Right lobe of liver (tissue), 6 donors: Measurements from ENCODE around the gene CMKLR1. TPM values are rescaled to one million over a fixed set of nuclear protein-coding genes. Genes with fewer than 3 reads are reported as not detected.
A peak's percentile ranks its signal among the peaks of the same experiment; 100 is the strongest.

ENCODE experiments used
- ATAC-seq, 4 donors: fragments of 200-7000 bp; cut with Tn5 transposase; one replicate each; pipeline ENCODE4 v1.9.1; 2020; ENCODE audit warnings: mild to moderate bottlenecking in 4 of 4, moderate library complexity in 4 of 4
- DNase-seq, 3 donors: peaks; one replicate each; pipeline ENCODE4 v3.0.0-alpha.2; 2020
- H3K27ac ChIP-seq, 3 donors: fragments of 200-600 bp; one replicate each; pipeline ENCODE4 v1.8.0; 2022
- H3K27me3 ChIP-seq, 2 donors: fragments of 200-600 bp; one replicate each; pipeline ENCODE4 v1.8.0; 2022
- H3K36me3 ChIP-seq, 4 donors: fragments of 200-600 bp; sonication (generic) in 1 of 4; one replicate each; pipeline versions ENCODE4 v1.5.1 to v1.8.0; 2017 to 2022; ENCODE audit warnings: control low read depth in 1 of 4
- H3K4me1 ChIP-seq, 4 donors: fragments of 200-600 bp; sonication (generic) in 1 of 4; one replicate each; pipeline versions ENCODE4 v1.5.1 to v1.8.0; 2017 to 2022; ENCODE audit warnings: control low read depth in 1 of 4
- H3K4me3 ChIP-seq, 3 donors: fragments of 200-600 bp; one replicate each; pipeline ENCODE4 v1.8.0; 2022
- H3K9me3 ChIP-seq, 4 donors: fragments of 200-600 bp; sonication (generic) in 1 of 4; one replicate each; pipeline versions ENCODE4 v1.5.1 to v1.8.0; 2017 to 2022; ENCODE audit warnings: control low read depth in 1 of 4
- POLR2A ChIP-seq: fragments of 450-650 bp; IDR thresholded peaks from one replicate; pipeline ENCODE4 v1.6.1; 2017; ENCODE audit warnings: antibody characterized with exemption, mild to moderate bottlenecking
- WGBS: methylation state at CpG from one replicate; pipeline ENCODE4 v1.1.6; 2018; ENCODE audit warnings: low coverage, low lambda C conversion rate; ENCODE audit not compliant: insufficient coverage; ENCODE audit errors: missing lambda C conversion rate; 5-methylcytosine and 5-hydroxymethylcytosine counted together
- intact Hi-C, 2 donors: fragments of 100-400 bp; cut with DNase I; formaldehyde crosslinking; loops; one replicate each; pipeline versions ENCODE4 v1.11.2 to v1.14.1; 2022
- total RNA-seq, 6 experiments: library from RNA; depleted of rRNA in 2 of 6; stranded (reverse); fragments of >200 nt in 2 of 6; fragmentation: NEBNext Ultra II Directional in 3 of 6; extraction: Animal tissue kit (Norgen Biotek cat#: 25700) in 3 of 6; gene quantifications; one replicate each; pipeline versions ENCODE4 v1.1.0 to v1.2.4, GENCODE V29; 2016 to 2023
- TF ChIP-seq, protein P1 (sequence below), 4 donors: fragments of 200-600 bp in 3 of 4; fragments of 450-650 bp in 1 of 4; IDR thresholded peaks; one replicate each; pipeline versions ENCODE4 v1.5.1 to v1.8.0; 2016 to 2022; ENCODE audit warnings: antibody characterized with exemption in 4 of 4, mild to moderate bottlenecking in 2 of 4
- donor health status: DM: no; HTN: yes; CAD: no.
- donor health status: DM: no; HTN: no; CAD: no.
- donor health status: DM: no; HTN: no; CAD: no.
- donor health status: DM: no; HTN: yes; CAD: no.
- donor health status: DM: no; HTN: yes; CAD: no.

Gene CMKLR1
- total RNA-seq, 6 experiments from 2014 or later, result 1.5 to 8.2 (median 4.2) TPM

DNA sequence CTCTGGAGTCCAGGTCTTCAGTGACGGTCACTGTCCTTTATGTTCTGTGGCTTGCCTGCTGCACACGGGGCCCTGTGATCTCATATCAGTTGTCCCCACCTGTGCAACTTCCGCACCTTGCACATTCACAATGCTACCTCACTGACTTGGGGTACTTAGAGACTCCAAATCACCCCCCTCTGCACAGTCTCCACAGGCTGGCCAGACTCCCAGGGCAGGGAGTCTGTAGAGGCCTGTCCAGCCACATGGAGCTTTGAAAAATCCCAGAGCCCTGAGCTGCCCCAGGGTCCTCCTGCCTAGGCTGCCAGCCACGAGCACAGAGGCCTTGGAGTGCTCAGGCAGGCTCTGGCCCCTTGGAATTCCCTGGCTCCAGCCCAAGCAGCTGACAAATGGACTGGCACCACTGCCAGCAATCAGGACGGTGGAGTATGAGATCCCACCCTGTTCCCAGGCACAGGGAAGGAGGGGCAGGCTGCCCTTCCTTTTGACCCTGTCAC, 26.4 kb downstream of the CMKLR1 start:
- Histone ChIP-seq H3K27me3 (no peaks in the 10 kb centered on the region), H3K9me3 (no peaks in the 10 kb centered on the region), H3K4me3 (no peak overlapping the region), H3K4me1 (peaks cover 0 to 5% (median 0%) of the 10 kb centered on the region in 4 donors), H3K36me3 (no peaks in the 10 kb centered on the region), H3K27ac (peak overlapping the region in 2 of 3 donors; percentile 50 to 53)
- DNase-seq (no peak), ATAC-seq (peak in 2 of 4 donors; percentile 3 to 26)
- intact Hi-C loops, result no loop called here
- WGBS, result 59% methylated on average over 3 of the region's 5 CpGs
- TF ChIP-seq, protein P1, sequence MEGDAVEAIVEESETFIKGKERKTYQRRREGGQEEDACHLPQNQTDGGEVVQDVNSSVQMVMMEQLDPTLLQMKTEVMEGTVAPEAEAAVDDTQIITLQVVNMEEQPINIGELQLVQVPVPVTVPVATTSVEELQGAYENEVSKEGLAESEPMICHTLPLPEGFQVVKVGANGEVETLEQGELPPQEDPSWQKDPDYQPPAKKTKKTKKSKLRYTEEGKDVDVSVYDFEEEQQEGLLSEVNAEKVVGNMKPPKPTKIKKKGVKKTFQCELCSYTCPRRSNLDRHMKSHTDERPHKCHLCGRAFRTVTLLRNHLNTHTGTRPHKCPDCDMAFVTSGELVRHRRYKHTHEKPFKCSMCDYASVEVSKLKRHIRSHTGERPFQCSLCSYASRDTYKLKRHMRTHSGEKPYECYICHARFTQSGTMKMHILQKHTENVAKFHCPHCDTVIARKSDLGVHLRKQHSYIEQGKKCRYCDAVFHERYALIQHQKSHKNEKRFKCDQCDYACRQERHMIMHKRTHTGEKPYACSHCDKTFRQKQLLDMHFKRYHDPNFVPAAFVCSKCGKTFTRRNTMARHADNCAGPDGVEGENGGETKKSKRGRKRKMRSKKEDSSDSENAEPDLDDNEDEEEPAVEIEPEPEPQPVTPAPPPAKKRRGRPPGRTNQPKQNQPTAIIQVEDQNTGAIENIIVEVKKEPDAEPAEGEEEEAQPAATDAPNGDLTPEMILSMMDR (IDR thresholded peaks at IDR 0.05), result no peak
- TF ChIP-seq POLR2A, result no peak

DNA sequence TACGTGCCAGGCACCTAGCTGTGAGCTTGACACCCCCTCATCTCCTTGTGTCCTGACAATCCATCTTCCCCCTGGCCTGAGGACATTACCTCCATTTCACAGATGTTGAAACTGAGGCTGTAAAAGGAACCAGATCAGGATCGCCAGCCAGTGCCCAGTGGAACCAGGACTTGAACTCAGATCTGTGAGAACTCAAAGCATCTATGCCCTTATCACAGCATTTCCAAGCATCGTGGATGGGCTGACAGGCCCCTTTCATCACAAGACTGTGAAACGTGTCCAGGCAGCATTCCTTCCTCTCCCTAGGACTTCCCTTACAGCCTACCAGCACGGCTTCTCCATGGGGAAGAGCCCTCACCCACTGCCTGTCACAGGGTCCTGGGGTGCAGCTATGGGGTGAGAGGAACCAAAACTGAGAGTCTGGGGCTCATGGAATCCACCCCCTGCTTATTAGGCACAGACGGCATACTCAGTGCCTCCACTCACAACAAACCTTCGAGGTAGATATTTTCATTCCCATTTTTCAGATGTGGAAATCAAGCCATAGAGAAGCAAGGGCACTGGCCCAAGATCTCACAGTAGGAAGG, 26.9 kb downstream of the CMKLR1 start:
- Histone ChIP-seq H3K9me3 (no peaks in the 10 kb centered on the region), H3K27me3 (no peaks in the 10 kb centered on the region), H3K4me1 (peaks cover 0 to 5% (median 0%) of the 10 kb centered on the region in 4 donors), H3K4me3 (no peak overlapping the region), H3K36me3 (no peaks in the 10 kb centered on the region), H3K27ac (peak overlapping the region in 2 of 3 donors; percentile 50 to 53)
- intact Hi-C loops, result no loop called here
- no peak for DNase-seq
- WGBS, result 56% methylated on average over 6 of the region's 7 CpGs
- TF ChIP-seq POLR2A, result no peak
- TF ChIP-seq, protein P1 (IDR thresholded peaks at IDR 0.05), result no peak
- peak in 3 of 4 donors; percentile 11 to 26 (median 13) for ATAC-seq

DNA sequence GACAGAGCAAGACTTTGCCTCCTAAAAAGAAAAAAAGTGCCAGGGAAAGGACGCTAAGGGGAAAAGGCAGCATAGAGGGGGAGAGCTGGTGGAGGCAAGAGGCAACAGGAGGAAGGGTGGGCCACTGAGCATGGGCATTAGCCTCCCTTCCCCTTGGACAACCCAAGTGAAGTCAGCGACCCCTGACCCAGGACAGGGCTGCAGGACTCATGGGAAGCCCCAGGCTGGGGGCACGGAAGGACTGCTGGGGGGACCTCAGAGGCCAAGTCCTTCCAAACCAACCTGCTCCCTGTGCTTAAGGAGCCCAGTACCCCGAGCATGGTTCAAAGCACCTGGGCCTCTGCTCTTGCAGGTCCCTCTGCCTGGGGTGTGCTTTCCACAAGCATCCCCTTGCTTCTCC, 27.5 kb downstream of the CMKLR1 start:
- Histone ChIP-seq H3K4me1 (peaks cover 0 to 5% (median 0%) of the 10 kb centered on the region in 4 donors), H3K9me3 (no peaks in the 10 kb centered on the region), H3K36me3 (no peaks in the 10 kb centered on the region), H3K27ac (no peak overlapping the region), H3K4me3 (no peak overlapping the region), H3K27me3 (no peaks in the 10 kb centered on the region)
- intact Hi-C loops, result no loop called here
- WGBS, result no CpG with 5 or more reads among the region's 4 CpGs
- no peak for ATAC-seq
- DNase-seq, result no peak
- TF ChIP-seq, protein P1 (IDR thresholded peaks at IDR 0.05), result no peak
- TF ChIP-seq POLR2A, result no peak

DNA sequence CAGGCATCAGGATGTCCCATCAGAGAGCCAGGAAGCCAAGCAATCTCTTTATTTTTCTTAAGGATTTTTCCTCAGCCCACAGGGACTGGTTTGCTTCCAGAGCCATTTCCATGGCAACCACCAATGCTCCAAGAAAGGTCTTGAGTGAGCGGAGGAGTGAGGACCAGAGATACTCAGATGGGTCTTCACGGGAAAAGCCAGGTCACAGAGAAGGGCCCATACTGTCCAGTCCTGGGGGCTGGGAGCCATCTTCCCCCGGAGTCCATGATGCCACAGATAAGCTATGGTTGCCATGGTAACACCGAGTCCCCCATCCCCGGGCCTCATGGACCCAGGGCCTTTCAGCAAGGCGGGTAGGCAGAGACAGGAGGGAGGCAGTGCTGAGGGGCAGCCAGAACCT, 28.6 kb downstream of the CMKLR1 start:
- TF ChIP-seq POLR2A, result no peak
- TF ChIP-seq, protein P1 (IDR thresholded peaks at IDR 0.05), result no peak
- DNase-seq, result no peak
- Histone ChIP-seq H3K27me3 (no peaks in the 10 kb centered on the region), H3K4me3 (no peak overlapping the region), H3K9me3 (no peaks in the 10 kb centered on the region), H3K4me1 (peaks cover 0 to 5% (median 0%) of the 10 kb centered on the region in 4 donors), H3K27ac (no peak overlapping the region), H3K36me3 (no peaks in the 10 kb centered on the region)
- intact Hi-C loops, result no loop called here
- no peak for ATAC-seq
- 70% methylated on average over 2 of the region's 6 CpGs for WGBS
